Measurements from ENCODE around the gene ACBD4. TPM values are rescaled to one million over a fixed set of nuclear protein-coding genes. Genes with fewer than 3 reads are reported as not detected.
A peak's percentile ranks its signal among the peaks of the same experiment; 100 is the strongest.

Gene ACBD4
- total and polyA plus RNA-seq, 2 of the 13 experiments (the other 11 are each of a cell fraction or from before 2014, with no cell fraction given): 16.1 to 26.9 TPM

DNA sequence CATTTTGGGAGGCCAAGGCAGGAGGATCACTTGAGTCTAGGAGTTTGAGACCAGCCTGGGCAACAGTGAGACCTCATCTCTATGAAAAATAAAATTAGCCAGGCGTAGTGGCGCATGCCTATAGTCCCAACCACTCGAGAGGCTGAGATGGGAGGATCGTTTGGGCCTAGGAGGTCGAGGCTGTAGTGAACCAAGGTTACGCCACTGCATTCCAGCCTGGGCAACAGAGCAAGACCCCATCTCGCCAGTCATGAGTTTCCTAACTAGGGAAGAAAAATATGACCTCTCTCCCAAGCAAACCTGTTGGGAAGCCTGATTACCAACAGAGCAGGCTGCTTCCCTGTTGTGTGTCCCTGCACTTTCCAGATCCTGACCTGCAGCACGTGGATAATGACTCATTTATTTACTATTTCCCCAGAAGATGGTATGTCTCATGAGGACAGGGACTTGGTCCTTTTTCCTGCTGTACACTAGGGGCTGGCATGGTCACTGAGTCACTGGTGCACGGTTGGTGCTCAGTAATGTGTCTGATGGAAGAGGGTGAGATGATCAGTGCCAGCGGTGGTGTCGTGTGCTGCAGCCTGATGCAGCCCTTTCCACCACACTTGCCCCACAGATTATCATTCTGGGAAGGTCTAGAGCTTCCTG is 43.6 kb upstream of the ACBD4 start (continued):
- TF ChIP-seq ZNF121 (CRISPR knock-in tag; IDR thresholded peaks at IDR 0.05): peak; percentile 91
- no peak for TF ChIP-seq ZNF746 (CRISPR knock-in tag; IDR thresholded peaks at IDR 0.05)
- TF ChIP-seq IRX3 (CRISPR knock-in tag; IDR thresholded peaks at IDR 0.05; ENCODE audit: borderline replicate concordance, low read depth): no peak
- no peak for TF ChIP-seq IKZF4 (CRISPR knock-in tag; IDR thresholded peaks at IDR 0.05; ENCODE audit: borderline replicate concordance, low read depth, not compliant biosample characterization)
- 0 out of 2 replicates have a peak, but pooled peaks have one; percentile 19 for TF ChIP-seq FOXP1 (IDR thresholded peaks at IDR 0.05)
- peak; percentile 48; the same call in 1 of the 2 replicates for TF ChIP-seq FOXP1 (CRISPR knock-in tag; IDR thresholded peaks at IDR 0.05)
- TF ChIP-seq RFXAP (CRISPR knock-in tag; IDR thresholded peaks at IDR 0.05; ENCODE audit: borderline replicate concordance): no peak
- no peak for TF ChIP-seq ZNF598 (CRISPR knock-in tag; IDR thresholded peaks at IDR 0.05; ENCODE audit: borderline replicate concordance)
- no peak for TF ChIP-seq ZNF432 (CRISPR knock-in tag; IDR thresholded peaks at IDR 0.05; ENCODE audit: borderline replicate concordance)
- TF ChIP-seq PAF1 (CRISPR knock-in tag; IDR thresholded peaks at IDR 0.05): no peak
- 0 out of 4 replicates have a peak, but pooled peaks of 1 of the 2 experiments have one; percentile 21 for TF ChIP-seq EP300 (IDR thresholded peaks at IDR 0.05; ENCODE audit: low read depth in 2 of 2, low read length in 2 of 2)
- TF ChIP-seq EP300 (CRISPR knock-in tag; IDR thresholded peaks at IDR 0.05; ENCODE audit: borderline replicate concordance): no peak
- no peak for TF ChIP-seq SRSF1 (optimal IDR thresholded peaks at IDR 0.05; ENCODE audit: low read depth, low read length)
- TF ChIP-seq ARID2 (CRISPR knock-in tag; IDR thresholded peaks at IDR 0.05; ENCODE audit: borderline replicate concordance): no peak
- TF ChIP-seq ISL2 (CRISPR knock-in tag; IDR thresholded peaks at IDR 0.05): no peak
- TF ChIP-seq ZNF7 (CRISPR knock-in tag; IDR thresholded peaks at IDR 0.05): no peak
- 0 out of 2 replicates have a peak, but pooled peaks have one; percentile 37 for TF ChIP-seq ZNF672 (CRISPR knock-in tag; IDR thresholded peaks at IDR 0.05)
- TF ChIP-seq MTA1 (CRISPR knock-in tag; IDR thresholded peaks at IDR 0.05; ENCODE audit: borderline replicate concordance): no peak
- no peak for TF ChIP-seq ZNF780A (CRISPR knock-in tag; IDR thresholded peaks at IDR 0.05)
- no peak for TF ChIP-seq SRF (IDR thresholded peaks at IDR 0.05; ENCODE audit: low read depth, low read length)
- no peak for TF ChIP-seq SOX5 (CRISPR knock-in tag; IDR thresholded peaks at IDR 0.05; ENCODE audit: borderline replicate concordance)
- TF ChIP-seq NR2C2 (CRISPR knock-in tag; IDR thresholded peaks at IDR 0.05; ENCODE audit: borderline replicate concordance): no peak
- no peak for TF ChIP-seq SP5 (CRISPR knock-in tag; IDR thresholded peaks at IDR 0.05; ENCODE audit: borderline replicate concordance, low read depth)
- no peak for TF ChIP-seq ZFAT (CRISPR knock-in tag; conservative IDR thresholded peaks at IDR 0.05)
- no peak for TF ChIP-seq NCOA1 (CRISPR knock-in tag; IDR thresholded peaks at IDR 0.05)
- TF ChIP-seq, protein P1, sequence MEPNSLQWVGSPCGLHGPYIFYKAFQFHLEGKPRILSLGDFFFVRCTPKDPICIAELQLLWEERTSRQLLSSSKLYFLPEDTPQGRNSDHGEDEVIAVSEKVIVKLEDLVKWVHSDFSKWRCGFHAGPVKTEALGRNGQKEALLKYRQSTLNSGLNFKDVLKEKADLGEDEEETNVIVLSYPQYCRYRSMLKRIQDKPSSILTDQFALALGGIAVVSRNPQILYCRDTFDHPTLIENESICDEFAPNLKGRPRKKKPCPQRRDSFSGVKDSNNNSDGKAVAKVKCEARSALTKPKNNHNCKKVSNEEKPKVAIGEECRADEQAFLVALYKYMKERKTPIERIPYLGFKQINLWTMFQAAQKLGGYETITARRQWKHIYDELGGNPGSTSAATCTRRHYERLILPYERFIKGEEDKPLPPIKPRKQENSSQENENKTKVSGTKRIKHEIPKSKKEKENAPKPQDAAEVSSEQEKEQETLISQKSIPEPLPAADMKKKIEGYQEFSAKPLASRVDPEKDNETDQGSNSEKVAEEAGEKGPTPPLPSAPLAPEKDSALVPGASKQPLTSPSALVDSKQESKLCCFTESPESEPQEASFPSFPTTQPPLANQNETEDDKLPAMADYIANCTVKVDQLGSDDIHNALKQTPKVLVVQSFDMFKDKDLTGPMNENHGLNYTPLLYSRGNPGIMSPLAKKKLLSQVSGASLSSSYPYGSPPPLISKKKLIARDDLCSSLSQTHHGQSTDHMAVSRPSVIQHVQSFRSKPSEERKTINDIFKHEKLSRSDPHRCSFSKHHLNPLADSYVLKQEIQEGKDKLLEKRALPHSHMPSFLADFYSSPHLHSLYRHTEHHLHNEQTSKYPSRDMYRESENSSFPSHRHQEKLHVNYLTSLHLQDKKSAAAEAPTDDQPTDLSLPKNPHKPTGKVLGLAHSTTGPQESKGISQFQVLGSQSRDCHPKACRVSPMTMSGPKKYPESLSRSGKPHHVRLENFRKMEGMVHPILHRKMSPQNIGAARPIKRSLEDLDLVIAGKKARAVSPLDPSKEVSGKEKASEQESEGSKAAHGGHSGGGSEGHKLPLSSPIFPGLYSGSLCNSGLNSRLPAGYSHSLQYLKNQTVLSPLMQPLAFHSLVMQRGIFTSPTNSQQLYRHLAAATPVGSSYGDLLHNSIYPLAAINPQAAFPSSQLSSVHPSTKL (CRISPR knock-in tag; IDR thresholded peaks at IDR 0.05): 0 out of 2 replicates have a peak, but pooled peaks have one; percentile 30
- TF ChIP-seq TEAD3 (CRISPR knock-in tag; optimal IDR thresholded peaks at IDR 0.05; ENCODE audit: borderline replicate concordance): no peak
- TF ChIP-seq, protein P2, sequence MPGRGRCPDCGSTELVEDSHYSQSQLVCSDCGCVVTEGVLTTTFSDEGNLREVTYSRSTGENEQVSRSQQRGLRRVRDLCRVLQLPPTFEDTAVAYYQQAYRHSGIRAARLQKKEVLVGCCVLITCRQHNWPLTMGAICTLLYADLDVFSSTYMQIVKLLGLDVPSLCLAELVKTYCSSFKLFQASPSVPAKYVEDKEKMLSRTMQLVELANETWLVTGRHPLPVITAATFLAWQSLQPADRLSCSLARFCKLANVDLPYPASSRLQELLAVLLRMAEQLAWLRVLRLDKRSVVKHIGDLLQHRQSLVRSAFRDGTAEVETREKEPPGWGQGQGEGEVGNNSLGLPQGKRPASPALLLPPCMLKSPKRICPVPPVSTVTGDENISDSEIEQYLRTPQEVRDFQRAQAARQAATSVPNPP (CRISPR knock-in tag; IDR thresholded peaks at IDR 0.05): no peak
- no peak for TF ChIP-seq CHCHD3 (CRISPR knock-in tag; IDR thresholded peaks at IDR 0.05)
